GM18870 (cell line): ENCODE results near the gene GPR3.

ENCODE experiments used
- ATAC-seq: cut with Tn5 transposase; IDR thresholded peaks from one replicate; pipeline ENCODE4 v1.9.1; 2021; ENCODE audit warnings: moderate library complexity; ENCODE audit not compliant: unreplicated experiment

Gene GPR3

GRCh38 chr1:27358038-27358927 lies 34.1 kb upstream of the GPR3 start:
- no peak for ATAC-seq

- no peak for ATAC-seq
These were observed 33.5 kb upstream of the GPR3 start for GRCh38 chr1:27358928-27359313.

- no peak for ATAC-seq
These were observed 32.6 kb upstream of the GPR3 start for GRCh38 chr1:27359822-27360158.

- no peak for ATAC-seq
These were observed 32.0 kb upstream of the GPR3 start for GRCh38 chr1:27360159-27361043.

GRCh38 chr1:27361044-27361402 lies 31.4 kb upstream of the GPR3 start:
- no peak for ATAC-seq

GRCh38 chr1:27361553-27361952 lies 30.9 kb upstream of the GPR3 start:
- ATAC-seq, result no peak

GRCh38 chr1:27363766-27364695 lies 28.4 kb upstream of the GPR3 start:
- ATAC-seq, result no peak

GRCh38 chr1:27364696-27365371 lies 27.6 kb upstream of the GPR3 start:
- ATAC-seq, result no peak

- no peak for ATAC-seq
These were observed 26.9 kb upstream of the GPR3 start for GRCh38 chr1:27365372-27366112.

- ATAC-seq, result no peak
These were observed 26.4 kb upstream of the GPR3 start for GRCh38 chr1:27366113-27366410.

GRCh38 chr1:27366411-27367159 lies 25.8 kb upstream of the GPR3 start, which contains the start of gene MAP3K6:
Gene MAP3K6 (minus strand): TSS chr1:27366961. CDS start chr1:27366597, 364 bp downstream.
- ATAC-seq, result no peak

GRCh38 chr1:27367160-27367650 lies 25.2 kb upstream of the GPR3 start:
- no peak for ATAC-seq

GRCh38 chr1:27368869-27369582 lies 23.4 kb upstream of the GPR3 start:
- ATAC-seq, result no peak

- ATAC-seq, result no peak
These were observed 20.2 kb upstream of the GPR3 start for GRCh38 chr1:27372022-27372807.

- no peak for ATAC-seq
These were observed 19.4 kb upstream of the GPR3 start for GRCh38 chr1:27372808-27373690.

GRCh38 chr1:27374362-27375086 lies 17.9 kb upstream of the GPR3 start, which contains the start of gene FCN3:
Gene FCN3 (minus strand): TSS chr1:27374824. CDS start chr1:27374818, 6 bp downstream.
- no peak for ATAC-seq
